PC-9 (cell line): ENCODE results near the gene PPM1J. TPM values are rescaled to one million over a fixed set of nuclear protein-coding genes. Genes with fewer than 3 reads are reported as not detected.
"Not testable (repeated sequence)": the region's sequence is repeated elsewhere in the genome, so short reads cannot be mapped to it uniquely, and the experiment has no call there.

Experiments
- BruUV-seq: library from RNA; stranded (reverse); fragments of 400-500 nt; replicated peaks from 2 replicates; lab custom pipeline; 2021; lab: Mats Ljungman, UMichigan
- CTCF ChIA-PET: fragments of 300-600 bp; sonication (Branson Sonifier 250); formaldehyde crosslinking; loops from one replicate; lab custom pipeline; 2022; ENCODE audit warnings: antibody characterized with exemption; lab: Charles Lee
- POLR2A ChIA-PET: fragments of 300-600 bp; sonication (Branson Sonifier 250); formaldehyde crosslinking; loops from one replicate; lab custom pipeline; 2022; ENCODE audit warnings: antibody characterized with exemption; ENCODE audit not compliant: unreplicated experiment; lab: Charles Lee
- DNase-seq, 2 experiments: peaks; one replicate each; pipeline versions ENCODE4 v3.0.0 to v3.0.0-alpha.2; 2015 to 2022; ENCODE audit warnings: mixed read lengths in 1 of 2
- H2AFZ ChIP-seq: fragments of 200-600 bp; sonication (generic); 2 replicates; pipeline ENCODE4 v1.8.1; 2017; ENCODE audit warnings: antibody characterized with exemption
- H3F3A ChIP-seq: fragments of 200-600 bp; sonication (generic); 2 replicates; pipeline ENCODE4 v1.8.1; 2017; ENCODE audit warnings: antibody characterized with exemption, mild to moderate bottlenecking, low read depth; ENCODE audit not compliant: insufficient read depth
- H3K27ac ChIP-seq: fragments of 200-600 bp; sonication (generic); 2 replicates; pipeline ENCODE4 v1.6.1; 2016; ENCODE audit warnings: mixed run types
- H3K27me3 ChIP-seq: fragments of 200-600 bp; sonication (generic); 2 replicates; pipeline ENCODE4 v1.6.1; 2016; ENCODE audit warnings: low read depth, mixed run types; ENCODE audit not compliant: insufficient read depth
- H3K36me3 ChIP-seq: fragments of 200-600 bp; sonication (generic); 2 replicates; pipeline ENCODE4 v1.6.1; 2016; ENCODE audit warnings: low read depth, mixed run types
- H3K4me1 ChIP-seq: fragments of 200-600 bp; sonication (generic); replicated peaks from 2 replicates; pipeline ENCODE4 v1.6.1; 2016; ENCODE audit warnings: mixed run types; ENCODE audit not compliant: insufficient read depth
- H3K4me2 ChIP-seq: fragments of 200-600 bp; sonication (generic); 2 replicates; pipeline ENCODE4 v1.6.1; 2017; ENCODE audit warnings: mixed run types
- H3K4me3 ChIP-seq: fragments of 200-600 bp; sonication (generic); 2 replicates; pipeline ENCODE4 v1.6.1; 2016; ENCODE audit warnings: mixed run types
- H3K79me2 ChIP-seq: fragments of 200-600 bp; sonication (generic); 2 replicates; pipeline ENCODE4 v1.6.1; 2017; ENCODE audit warnings: low read depth, mixed run types
- H3K9me2 ChIP-seq: fragments of 200-600 bp; sonication (generic); 2 replicates; pipeline ENCODE4 v1.8.1; 2017; ENCODE audit warnings: mild to moderate bottlenecking; ENCODE audit not compliant: insufficient read depth
- H3K9me3 ChIP-seq: fragments of 200-600 bp; sonication (generic); 2 replicates; pipeline ENCODE4 v1.8.1; 2016; ENCODE audit warnings: low read depth; ENCODE audit not compliant: insufficient read depth
- H4K20me1 ChIP-seq: fragments of 200-600 bp; sonication (generic); 2 replicates; pipeline ENCODE4 v1.8.1; 2017; ENCODE audit not compliant: insufficient read depth
- CTCF ChIP-seq: fragments of 200-600 bp; sonication (generic); conservative IDR thresholded peaks from 2 replicates; pipeline ENCODE4 v1.6.1; 2017; ENCODE audit warnings: mixed run types, antibody characterized with exemption, mild to moderate bottlenecking, moderate library complexity
- EZH2 ChIP-seq: fragments of 200-600 bp; sonication (generic); IDR thresholded peaks from 2 replicates; pipeline ENCODE4 v1.8.0; 2017; ENCODE audit warnings: antibody characterized with exemption, low read depth
- intact Hi-C: fragments of 100-400 bp; cut with micrococcal nuclease; formaldehyde crosslinking; loops from one replicate; pipeline ENCODE4 v1.10.0; 2022; ENCODE audit not compliant: unreplicated experiment
- total RNA-seq: library from RNA; stranded (reverse); gene quantifications from 2 replicates; pipeline ENCODE4 v1.2.3, GENCODE V29; 2021

PPM1J gene
- total RNA-seq, 1 experiment from 2014 or later, result 6.0 TPM

- intact Hi-C loops, result no loop called here
- CTCF ChIA-PET, result interaction anchor here (0.6 kb wide), 1 partner anchor 359 kb away, joined by 11 read pairs; no protein-coding TSS in a partner anchor
These were observed 14.8 kb upstream of the PPM1J start for GRCh38 chr1:112729909-112730308.

GRCh38 chr1:112729011-112729410 is 13.9 kb upstream of the PPM1J start:
- CTCF ChIA-PET, H3K27me3 ChIP-seq, BruUV-seq, H3K9me3 ChIP-seq, H3K79me2 ChIP-seq, DNase-seq, H3K4me1 ChIP-seq, H3K9me2 ChIP-seq, POLR2A ChIA-PET, intact Hi-C loops, H4K20me1 ChIP-seq, H3K4me2 ChIP-seq, H3K36me3 ChIP-seq, H2AFZ ChIP-seq, H3K4me3 ChIP-seq, H3K27ac ChIP-seq, H3F3A ChIP-seq: not testable (repeated sequence)

More at GRCh38 chr1:112729909-112730308, 14.8 kb upstream of the PPM1J start:
- DNase-seq, result no peak
- Histone ChIP-seq H3F3A (no peaks in the 10 kb centered on the region), H3K4me2 (no peak overlapping the region), H3K27ac (no peak overlapping the region), H3K36me3 (no peaks in the 10 kb centered on the region), H4K20me1 (no peaks in the 10 kb centered on the region), H2AFZ (no peak overlapping the region), H3K79me2 (no peaks in the 10 kb centered on the region), H3K9me3 (no peaks in the 10 kb centered on the region), H3K27me3 (no peaks in the 10 kb centered on the region), H3K4me1 (no peaks in the 10 kb centered on the region), H3K4me3 (no peak overlapping the region), H3K9me2 (no peaks in the 10 kb centered on the region)
- POLR2A ChIA-PET, result no interaction called here
- no TSS peak for BruUV-seq
- TF ChIP-seq EZH2 (no peak), CTCF (no peak)

GRCh38 chr1:112728306-112728971 is 13.3 kb upstream of the PPM1J start:
- CTCF ChIA-PET, H3K36me3 ChIP-seq, intact Hi-C loops, H3K79me2 ChIP-seq, H3K4me3 ChIP-seq, H3K27me3 ChIP-seq, POLR2A ChIA-PET, H3K9me2 ChIP-seq, H4K20me1 ChIP-seq, BruUV-seq, H3F3A ChIP-seq, H3K27ac ChIP-seq, H3K4me2 ChIP-seq, H3K4me1 ChIP-seq, H2AFZ ChIP-seq, H3K9me3 ChIP-seq, DNase-seq: not testable (repeated sequence)

- no peak overlapping the region for H3K27ac ChIP-seq
- no peaks in the 10 kb centered on the region for H3F3A ChIP-seq
- intact Hi-C loops, result no loop called here
- BruUV-seq, result no TSS peak
- ChIA-PET CTCF (no interaction called here), POLR2A (no interaction called here)
- no peaks in the 10 kb centered on the region for H3K36me3 ChIP-seq
- no peaks in the 10 kb centered on the region for H3K9me2 ChIP-seq
- no peak overlapping the region for H3K4me3 ChIP-seq
- no peaks in the 10 kb centered on the region for H3K79me2 ChIP-seq
- H3K9me3 ChIP-seq, result no peaks in the 10 kb centered on the region
- H3K27me3 ChIP-seq, result no peaks in the 10 kb centered on the region
- no peak for TF ChIP-seq EZH2
- no peak; the same call in 1 of the 2 replicates for TF ChIP-seq CTCF
- H4K20me1 ChIP-seq, result no peaks in the 10 kb centered on the region
- H3K4me1 ChIP-seq, result no peaks in the 10 kb centered on the region
- no peak for DNase-seq
- no peak overlapping the region for H2AFZ ChIP-seq
- H3K4me2 ChIP-seq, result no peak overlapping the region
These were observed 12.6 kb upstream of the PPM1J start for GRCh38 chr1:112727716-112728115.

- POLR2A ChIA-PET, H3F3A ChIP-seq, H3K27ac ChIP-seq, H3K79me2 ChIP-seq, CTCF ChIA-PET, H3K27me3 ChIP-seq, BruUV-seq, H3K36me3 ChIP-seq, DNase-seq, H3K4me3 ChIP-seq, H4K20me1 ChIP-seq, H3K9me3 ChIP-seq, H3K4me2 ChIP-seq, H3K9me2 ChIP-seq, H3K4me1 ChIP-seq, H2AFZ ChIP-seq, intact Hi-C loops: not testable (repeated sequence)
These were observed 9.1 kb upstream of the PPM1J start for GRCh38 chr1:112724240-112724639.
